COLO668 (cell line): Measurements from ENCODE around the gene IFI27.

Experiments
- DNase-seq: peaks from one replicate; lab custom pipeline; 2025; ENCODE audit not compliant: unreplicated experiment; lab: John Stamatoyannopoulos, UW

Gene IFI27

GRCh38 chr14:94102768-94103482 lies 7.6 kb upstream of the IFI27 start:
- DNase-seq = no peak

- DNase-seq = no peak
Observed at GRCh38 chr14:94103554-94104150, 6.9 kb upstream of the IFI27 start.

DNA sequence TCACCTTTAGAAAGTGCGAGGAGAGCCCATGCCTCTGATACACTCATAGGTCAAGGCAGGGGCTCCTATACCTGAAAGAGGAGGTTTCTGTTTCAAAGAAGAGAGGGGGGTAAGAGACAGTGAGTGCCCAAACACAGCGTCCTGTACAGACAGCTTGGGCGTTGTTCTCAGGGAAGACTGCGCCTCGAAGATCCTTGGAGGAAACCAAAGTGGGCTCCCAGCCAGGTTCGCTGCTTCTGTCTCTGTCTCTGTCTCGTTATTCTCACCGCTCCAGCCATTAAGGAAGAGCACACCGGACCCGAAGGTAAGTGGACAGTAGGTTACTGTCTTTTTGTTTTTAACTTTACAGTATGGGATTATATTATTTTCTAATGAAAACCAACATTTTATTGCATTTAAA lies 5.8 kb upstream of the IFI27 start:
- DNase-seq = no peak

GRCh38 chr14:94109915-94110250 lies 653 bp upstream of the IFI27 start:
- DNase-seq = no peak

DNA sequence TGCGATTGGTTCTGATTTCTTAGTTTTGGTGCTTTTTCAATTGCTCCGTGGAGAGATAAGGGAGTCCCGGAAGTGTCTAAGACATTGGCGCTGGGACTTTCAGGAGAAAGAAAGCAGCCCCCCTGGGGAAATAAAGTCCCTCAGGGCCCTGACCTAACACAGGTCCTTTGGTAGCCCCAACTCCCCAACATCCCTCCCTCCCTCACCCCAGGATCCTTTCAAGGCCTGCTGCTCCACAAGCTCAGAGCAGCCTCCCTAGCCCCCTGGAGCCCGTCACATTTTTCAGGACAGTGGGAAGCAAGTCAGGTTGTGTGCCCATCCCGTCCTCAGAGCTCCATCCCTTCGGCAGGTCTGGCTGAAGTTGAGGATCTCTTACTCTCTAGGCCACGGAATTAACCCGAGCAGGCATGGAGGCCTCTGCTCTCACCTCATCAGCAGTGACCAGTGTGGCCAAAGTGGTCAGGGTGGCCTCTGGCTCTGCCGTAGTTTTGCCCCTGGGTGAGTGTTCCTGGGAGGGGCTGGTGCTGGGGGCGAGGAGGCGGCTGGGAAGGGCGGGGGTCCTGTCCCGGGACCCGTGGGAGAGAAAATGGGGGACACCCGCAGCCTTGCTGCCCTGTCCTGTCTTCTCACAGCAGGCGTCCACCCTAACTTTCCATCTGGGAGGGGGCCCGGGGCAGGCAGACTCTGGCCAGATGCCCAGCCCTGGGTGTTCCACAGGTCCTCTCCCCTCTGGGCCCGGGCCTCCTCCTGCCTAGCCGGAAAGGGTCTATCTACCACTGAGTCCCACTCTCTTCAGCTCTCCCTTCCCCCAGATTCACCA lies 950 bp downstream of the IFI27 start:
- no peak for DNase-seq

- no peak for DNase-seq
Observed at GRCh38 chr14:94112513-94113063, 2.1 kb downstream of the IFI27 start.

GRCh38 chr14:94113073-94113472 lies 2.5 kb downstream of the IFI27 start:
- DNase-seq = no peak

- DNase-seq = no peak
Observed at GRCh38 chr14:94113490-94113889, 3.0 kb downstream of the IFI27 start.

DNA sequence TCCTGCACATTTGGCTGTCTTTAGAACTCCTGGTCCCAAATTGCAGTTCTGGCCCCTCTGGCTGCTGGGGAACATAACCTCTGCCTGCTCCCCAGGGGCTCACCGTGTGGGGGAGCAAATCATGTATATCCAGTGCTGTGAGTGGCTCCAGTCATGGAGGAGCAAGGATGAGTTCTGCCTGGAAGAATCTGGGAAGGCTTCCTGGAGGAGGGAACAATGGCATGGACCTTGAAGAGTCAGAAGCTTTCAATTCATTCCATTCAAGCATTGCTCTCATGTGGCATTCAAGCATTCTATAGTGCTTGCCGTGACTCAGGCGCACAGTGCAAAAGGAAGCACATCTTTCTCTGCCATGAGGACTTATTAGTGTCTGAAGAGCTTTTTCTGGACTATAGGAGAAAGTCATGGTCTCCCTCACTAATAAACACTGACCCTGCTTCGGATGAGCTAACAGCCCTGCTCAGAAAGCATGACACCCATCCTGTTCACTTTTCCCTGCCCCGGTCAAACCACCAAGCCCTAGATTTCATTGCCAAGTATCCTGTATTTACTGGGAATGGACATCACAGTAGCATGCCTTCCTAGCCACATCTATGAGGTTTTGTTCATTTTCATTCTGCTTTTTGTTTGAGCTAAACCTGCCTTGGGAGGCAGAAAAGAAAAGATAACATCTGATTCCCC lies 3.5 kb downstream of the IFI27 start:
- no peak for DNase-seq

DNA sequence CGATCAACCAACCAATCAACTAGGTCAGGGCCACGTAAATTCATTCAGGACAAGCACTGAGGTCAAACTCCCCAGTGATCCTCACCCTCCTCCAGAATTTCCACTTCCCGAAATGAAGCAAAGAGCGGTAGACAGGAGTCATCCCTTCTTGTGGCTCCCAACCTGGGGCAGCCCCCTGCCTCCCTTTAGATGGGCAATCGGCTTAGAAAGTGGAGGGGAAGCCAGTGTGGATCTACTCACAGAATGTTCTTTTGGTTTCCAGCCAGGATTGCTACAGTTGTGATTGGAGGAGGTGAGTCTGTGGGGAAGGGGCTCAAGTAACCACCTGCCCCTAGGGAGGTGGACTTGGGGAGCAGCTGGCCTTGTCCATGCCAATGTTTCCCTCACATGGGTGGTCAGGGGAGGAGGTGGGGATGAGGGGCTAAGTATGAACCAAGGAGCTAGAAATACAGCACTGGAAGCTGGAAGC lies 4.1 kb downstream of the IFI27 start:
- no peak for DNase-seq

DNA sequence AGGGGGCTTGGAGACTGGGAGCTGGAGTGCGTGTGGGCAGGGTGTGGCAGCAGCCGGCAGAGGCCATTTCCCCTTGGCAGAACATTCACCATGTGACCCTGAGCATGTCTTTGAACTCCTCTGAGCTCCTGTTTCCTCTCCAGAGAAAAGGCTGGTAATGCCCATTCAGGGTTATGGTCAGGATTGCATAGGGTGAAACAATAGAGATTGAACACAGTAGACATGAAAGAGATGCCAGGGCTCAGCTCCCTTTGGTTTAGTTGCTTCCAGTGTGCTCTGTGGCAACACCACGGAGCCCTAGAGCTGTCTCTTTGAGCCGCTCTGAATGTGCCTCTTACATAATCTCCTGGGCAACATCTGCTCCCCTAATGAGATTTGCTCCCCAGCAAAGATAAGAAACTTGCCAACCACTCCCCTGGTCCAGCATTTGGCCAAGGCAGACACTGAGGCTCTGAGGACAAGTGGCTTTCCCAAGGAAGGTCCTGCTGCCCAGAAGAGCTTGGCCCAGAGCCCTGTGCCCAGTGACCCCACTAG lies 4.6 kb downstream of the IFI27 start:
- no peak for DNase-seq

DNA sequence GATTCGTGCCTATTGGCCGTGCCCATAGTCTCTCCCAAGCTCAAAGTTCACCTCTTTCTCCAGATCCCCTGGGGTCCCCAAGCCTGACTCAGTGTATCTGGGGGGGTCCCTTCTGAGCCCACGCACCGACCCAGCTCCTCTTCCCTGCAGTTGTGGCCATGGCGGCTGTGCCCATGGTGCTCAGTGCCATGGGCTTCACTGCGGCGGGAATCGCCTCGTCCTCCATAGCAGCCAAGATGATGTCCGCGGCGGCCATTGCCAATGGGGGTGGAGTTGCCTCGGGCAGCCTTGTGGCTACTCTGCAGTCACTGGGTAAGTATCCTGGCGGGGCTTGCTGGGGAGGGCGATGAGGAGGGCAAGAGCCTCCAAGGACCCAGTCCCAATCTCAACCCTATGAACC lies 5.1 kb downstream of the IFI27 start:
- no peak for DNase-seq

- no peak for DNase-seq
Observed at GRCh38 chr14:94116701-94117100, 6.2 kb downstream of the IFI27 start.

- no peak for DNase-seq
Observed at GRCh38 chr14:94117856-94118255, 7.3 kb downstream of the IFI27 start.

- DNase-seq = no peak
Observed at GRCh38 chr14:94119071-94119470, 8.5 kb downstream of the IFI27 start.

- no peak for DNase-seq
Observed at GRCh38 chr14:94120667-94121340, 10.3 kb downstream of the IFI27 start.

DNA sequence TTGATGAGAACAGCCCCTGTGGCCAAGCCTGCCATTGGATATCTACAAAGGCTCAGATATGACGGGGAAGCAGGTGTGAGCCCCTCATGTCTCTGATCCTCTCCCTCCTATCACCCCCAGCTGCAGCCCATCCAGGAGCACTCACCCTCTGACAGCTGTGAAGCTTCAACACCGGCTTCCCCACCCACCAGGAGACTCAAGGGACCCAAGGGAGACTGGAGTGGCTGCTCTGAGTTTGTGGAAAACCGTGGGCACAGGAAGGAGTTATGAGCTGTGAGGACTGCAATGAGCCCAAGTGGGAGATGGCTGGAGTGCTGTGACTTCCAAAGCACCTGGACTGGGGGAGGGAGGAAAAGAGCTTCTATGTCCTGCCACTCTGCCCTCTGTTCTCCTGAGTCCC lies 10.9 kb downstream of the IFI27 start:
- no peak for DNase-seq

DNA sequence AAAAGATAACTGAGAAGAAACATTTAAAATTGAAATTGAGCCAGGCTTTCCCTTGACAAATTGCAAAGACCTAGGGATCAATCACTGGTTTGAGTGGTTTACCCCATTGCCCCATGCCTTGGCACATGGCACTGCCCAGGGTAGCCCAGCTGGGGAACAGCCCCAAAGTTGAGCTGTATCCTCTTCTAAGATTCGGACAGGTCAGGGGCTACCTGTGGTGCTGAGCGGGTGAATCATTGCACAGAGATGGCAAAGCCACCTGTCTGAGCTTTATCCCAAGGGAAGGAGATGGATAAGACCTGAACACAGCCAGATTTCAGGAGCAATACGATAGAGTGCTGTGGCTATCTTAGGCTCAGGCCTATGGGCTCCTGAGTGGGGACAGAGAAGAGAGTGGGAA lies 11.9 kb downstream of the IFI27 start:
- no peak for DNase-seq

- DNase-seq = no peak
Observed at GRCh38 chr14:94123296-94123695, 12.8 kb downstream of the IFI27 start.

DNA sequence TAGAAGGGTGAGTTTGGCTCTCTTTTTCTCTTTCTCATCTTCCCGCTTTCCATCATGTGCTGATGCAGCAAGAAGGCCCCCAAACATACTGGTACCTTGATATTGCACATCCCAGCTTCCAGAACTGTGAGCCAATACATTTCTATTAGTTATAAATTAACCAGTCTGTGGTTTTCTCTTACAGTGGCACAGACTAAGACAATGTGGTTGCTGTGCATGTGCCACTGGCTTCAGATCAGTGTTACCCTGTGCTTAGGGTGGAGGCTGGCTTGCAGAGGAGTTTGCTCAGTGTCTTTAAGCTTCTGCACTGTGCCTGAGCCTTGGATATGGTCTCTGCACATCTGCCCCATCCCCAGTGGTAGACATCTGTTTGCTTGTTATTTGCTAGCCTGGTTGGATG lies 13.3 kb downstream of the IFI27 start:
- DNase-seq = no peak
